Measurements from ENCODE around the gene ADAM23.

DNA sequence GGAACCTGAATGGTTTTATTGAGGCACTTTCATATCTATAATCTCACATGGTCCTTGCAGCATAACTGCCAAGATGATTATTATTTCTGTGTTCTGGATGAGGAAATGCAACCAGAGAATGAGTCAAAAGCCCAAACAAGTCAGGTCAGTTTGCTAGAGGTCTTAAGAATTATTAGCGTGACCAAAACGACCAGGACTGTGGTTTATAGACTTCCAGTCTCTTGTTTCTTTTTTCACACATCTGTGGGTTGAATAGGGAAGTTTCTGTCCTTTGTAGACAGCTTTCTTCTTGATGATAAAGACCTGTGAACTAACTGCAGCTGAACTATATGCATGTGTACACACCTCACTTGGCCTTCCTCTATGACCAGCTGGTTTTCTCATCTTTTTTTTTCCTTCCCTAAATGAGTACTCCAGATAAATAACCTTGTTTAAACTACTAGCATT, 13.9 kb downstream of the ADAM23 start:
- TF ChIP-seq, protein P1, sequence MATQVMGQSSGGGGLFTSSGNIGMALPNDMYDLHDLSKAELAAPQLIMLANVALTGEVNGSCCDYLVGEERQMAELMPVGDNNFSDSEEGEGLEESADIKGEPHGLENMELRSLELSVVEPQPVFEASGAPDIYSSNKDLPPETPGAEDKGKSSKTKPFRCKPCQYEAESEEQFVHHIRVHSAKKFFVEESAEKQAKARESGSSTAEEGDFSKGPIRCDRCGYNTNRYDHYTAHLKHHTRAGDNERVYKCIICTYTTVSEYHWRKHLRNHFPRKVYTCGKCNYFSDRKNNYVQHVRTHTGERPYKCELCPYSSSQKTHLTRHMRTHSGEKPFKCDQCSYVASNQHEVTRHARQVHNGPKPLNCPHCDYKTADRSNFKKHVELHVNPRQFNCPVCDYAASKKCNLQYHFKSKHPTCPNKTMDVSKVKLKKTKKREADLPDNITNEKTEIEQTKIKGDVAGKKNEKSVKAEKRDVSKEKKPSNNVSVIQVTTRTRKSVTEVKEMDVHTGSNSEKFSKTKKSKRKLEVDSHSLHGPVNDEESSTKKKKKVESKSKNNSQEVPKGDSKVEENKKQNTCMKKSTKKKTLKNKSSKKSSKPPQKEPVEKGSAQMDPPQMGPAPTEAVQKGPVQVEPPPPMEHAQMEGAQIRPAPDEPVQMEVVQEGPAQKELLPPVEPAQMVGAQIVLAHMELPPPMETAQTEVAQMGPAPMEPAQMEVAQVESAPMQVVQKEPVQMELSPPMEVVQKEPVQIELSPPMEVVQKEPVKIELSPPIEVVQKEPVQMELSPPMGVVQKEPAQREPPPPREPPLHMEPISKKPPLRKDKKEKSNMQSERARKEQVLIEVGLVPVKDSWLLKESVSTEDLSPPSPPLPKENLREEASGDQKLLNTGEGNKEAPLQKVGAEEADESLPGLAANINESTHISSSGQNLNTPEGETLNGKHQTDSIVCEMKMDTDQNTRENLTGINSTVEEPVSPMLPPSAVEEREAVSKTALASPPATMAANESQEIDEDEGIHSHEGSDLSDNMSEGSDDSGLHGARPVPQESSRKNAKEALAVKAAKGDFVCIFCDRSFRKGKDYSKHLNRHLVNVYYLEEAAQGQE (IDR thresholded peaks at IDR 0.05; ENCODE audit: low read depth): no peak
- TF ChIP-seq, protein P2, sequence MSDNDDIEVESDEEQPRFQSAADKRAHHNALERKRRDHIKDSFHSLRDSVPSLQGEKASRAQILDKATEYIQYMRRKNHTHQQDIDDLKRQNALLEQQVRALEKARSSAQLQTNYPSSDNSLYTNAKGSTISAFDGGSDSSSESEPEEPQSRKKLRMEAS (IDR thresholded peaks at IDR 0.05): no peak
- no peak for TF ChIP-seq EP300 (IDR thresholded peaks at IDR 0.05; ENCODE audit: borderline replicate concordance)
- no peak for TF ChIP-seq YY1 (IDR thresholded peaks at IDR 0.05; ENCODE audit: low read depth)
- no peak for TF ChIP-seq TEAD4 (IDR thresholded peaks at IDR 0.05)
- TF ChIP-seq EGR1 (IDR thresholded peaks at IDR 0.05): no peak
- TF ChIP-seq TCF12 (IDR thresholded peaks at IDR 0.05; ENCODE audit: low read depth): no peak
- TF ChIP-seq NFIC (IDR thresholded peaks at IDR 0.05): no peak
- no peak for TF ChIP-seq CEBPB (IDR thresholded peaks at IDR 0.05)
- TF ChIP-seq FOXM1 (IDR thresholded peaks at IDR 0.05; ENCODE audit: borderline replicate concordance, low read depth): no peak

All from Ishikawa (cell line).